Activated naive CD4-positive, alpha-beta T cell treated with anti-CD3 and anti-CD28 coated beads, Interleukin-2, amount 50 U/mL, for 24 hours (primary cell): Measurements from ENCODE around the gene PRICKLE4.

Experiments used
- H3K27ac Mint-ChIP-seq: one replicate; pipeline ENCODE4 v1.8.0; 2021; ENCODE audit warnings: mild to moderate bottlenecking, mixed read lengths
- H3K27me3 Mint-ChIP-seq: one replicate; pipeline ENCODE4 v1.8.0; 2021; ENCODE audit warnings: mixed read lengths
- H3K36me3 Mint-ChIP-seq: one replicate; pipeline ENCODE4 v1.8.0; 2021; ENCODE audit warnings: mixed read lengths
- H3K4me1 Mint-ChIP-seq: one replicate; pipeline ENCODE4 v1.8.0; 2021; ENCODE audit warnings: mixed read lengths
- H3K4me3 Mint-ChIP-seq: one replicate; pipeline ENCODE4 v1.8.0; 2021; ENCODE audit warnings: mild to moderate bottlenecking, mixed read lengths
- H3K9me3 Mint-ChIP-seq: one replicate; pipeline ENCODE4 v1.8.0; 2021; ENCODE audit warnings: mixed read lengths

PRICKLE4 gene

DNA sequence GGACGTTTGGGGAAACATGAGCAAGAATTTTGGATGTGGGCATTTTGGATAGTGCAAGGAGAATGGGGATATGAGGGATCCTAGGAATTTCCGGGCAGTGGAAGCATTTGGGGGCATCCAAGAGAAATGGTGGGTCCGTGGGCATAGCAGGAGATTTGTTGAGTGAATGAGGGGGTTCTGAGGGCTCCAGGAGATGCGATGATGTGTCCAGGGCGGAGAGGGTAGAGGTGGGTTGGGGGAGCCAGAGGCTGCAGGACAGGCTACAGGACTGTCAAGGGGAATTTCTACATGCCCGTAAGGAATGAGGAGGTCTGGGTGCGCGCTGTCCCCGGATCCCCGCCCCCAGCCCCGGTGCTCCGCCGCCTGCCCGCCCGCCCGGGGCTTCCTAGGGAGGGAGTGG, 1.2 kb upstream of the PRICKLE4 start:
- peak overlapping the region; percentile 84 for H3K27ac Mint-ChIP-seq
- peaks cover 1% of the 10 kb centered on the region for H3K36me3 Mint-ChIP-seq
- H3K9me3 Mint-ChIP-seq = no peaks in the 10 kb centered on the region
- peaks cover 11% of the 10 kb centered on the region for H3K4me1 Mint-ChIP-seq
- no peaks in the 10 kb centered on the region for H3K27me3 Mint-ChIP-seq
- peak overlapping the region; percentile 91 for H3K4me3 Mint-ChIP-seq

GRCh38 chr6:41779788-41780550, 613 bp upstream of the PRICKLE4 start, which contains the start of gene FRS3:
FRS3 (minus strand) TSS chr6:41779900; CDS start chr6:41776987, 2,913 bp downstream.
- Mint-ChIP-seq H3K4me3 (peak within 1 kb of the TSS; percentile 91), H3K9me3 (no peaks in the 10 kb centered on the region), H3K27me3 (no peaks in the 10 kb centered on the region), H3K27ac (peak within 1 kb of the TSS; percentile 84), H3K36me3 (peaks cover 1% of the 10 kb centered on the region), H3K4me1 (peaks cover 11% of the 10 kb centered on the region)

GRCh38 chr6:41781366-41781730, 766 bp downstream of the PRICKLE4 start:
- Mint-ChIP-seq H3K27ac (no peak overlapping the region), H3K36me3 (peaks cover 1% of the 10 kb centered on the region), H3K9me3 (no peaks in the 10 kb centered on the region), H3K4me1 (peaks cover 15% of the 10 kb centered on the region), H3K27me3 (no peaks in the 10 kb centered on the region), H3K4me3 (peak overlapping the region; percentile 71)

DNA sequence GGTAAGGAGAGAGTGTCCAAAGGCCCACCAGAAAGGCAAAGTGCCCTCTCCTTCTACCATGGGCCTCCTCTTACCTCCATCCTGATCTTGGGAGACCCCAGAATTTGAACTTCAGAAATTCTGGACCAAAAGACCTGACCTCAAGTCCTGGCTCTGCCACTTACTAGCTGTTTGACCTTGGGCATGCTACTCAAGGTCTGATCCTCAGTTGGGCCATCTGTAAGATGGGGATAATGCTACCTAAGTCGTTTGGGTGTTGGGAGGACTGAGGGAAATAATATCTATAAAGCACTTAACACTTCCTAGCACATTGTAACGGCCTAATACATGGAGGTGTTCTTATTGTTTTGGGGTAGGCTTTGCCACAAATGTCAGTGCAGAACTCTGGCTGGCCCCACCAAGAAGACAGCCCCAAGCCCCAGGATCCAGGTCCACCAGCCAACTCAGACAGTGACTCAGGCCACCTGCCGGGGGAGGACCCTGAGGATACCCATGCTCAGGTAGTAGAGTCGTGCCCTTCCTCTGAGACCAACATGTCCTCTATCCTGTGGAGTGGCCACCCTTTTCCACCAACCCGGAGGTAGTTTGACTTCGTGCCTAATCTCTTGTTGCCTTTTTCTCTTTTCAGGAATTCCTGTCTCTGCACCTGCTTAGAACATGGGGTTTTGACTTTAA, 2.7 kb downstream of the PRICKLE4 start:
- Mint-ChIP-seq H3K4me3 (no peak overlapping the region), H3K36me3 (no peaks in the 10 kb centered on the region), H3K27me3 (no peaks in the 10 kb centered on the region), H3K4me1 (peaks cover 15% of the 10 kb centered on the region), H3K27ac (no peak overlapping the region), H3K9me3 (no peaks in the 10 kb centered on the region)

- Mint-ChIP-seq H3K36me3 (peaks cover 1% of the 10 kb centered on the region), H3K4me1 (peaks cover 17% of the 10 kb centered on the region), H3K9me3 (no peaks in the 10 kb centered on the region), H3K4me3 (peak overlapping the region; percentile 60), H3K27me3 (no peaks in the 10 kb centered on the region), H3K27ac (no peak overlapping the region)
Observed at GRCh38 chr6:41784581-41785171, 4.1 kb downstream of the PRICKLE4 start.

DNA sequence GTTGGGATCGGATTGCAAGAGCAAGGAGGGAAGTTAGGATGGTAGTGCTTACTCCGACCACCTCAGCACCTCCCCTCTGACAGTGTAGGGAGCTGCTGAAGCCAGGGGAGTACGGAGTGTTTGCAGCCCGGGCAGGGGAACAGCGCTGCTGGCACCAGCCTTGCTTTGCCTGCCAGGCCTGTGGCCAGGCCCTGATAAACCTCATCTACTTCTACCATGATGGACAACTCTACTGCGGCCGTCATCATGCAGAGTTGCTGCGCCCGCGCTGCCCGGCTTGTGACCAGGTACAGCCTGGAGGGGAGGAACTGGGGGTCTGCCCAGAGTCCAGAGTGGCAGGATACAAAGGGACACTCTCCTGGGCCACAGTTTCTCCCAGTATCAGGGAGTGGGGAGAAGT, 4.7 kb downstream of the PRICKLE4 start:
- Mint-ChIP-seq H3K27me3 (no peaks in the 10 kb centered on the region), H3K27ac (no peak overlapping the region), H3K9me3 (no peaks in the 10 kb centered on the region), H3K36me3 (peaks cover 5% of the 10 kb centered on the region), H3K4me3 (peak overlapping the region; percentile 60), H3K4me1 (peaks cover 18% of the 10 kb centered on the region)

DNA sequence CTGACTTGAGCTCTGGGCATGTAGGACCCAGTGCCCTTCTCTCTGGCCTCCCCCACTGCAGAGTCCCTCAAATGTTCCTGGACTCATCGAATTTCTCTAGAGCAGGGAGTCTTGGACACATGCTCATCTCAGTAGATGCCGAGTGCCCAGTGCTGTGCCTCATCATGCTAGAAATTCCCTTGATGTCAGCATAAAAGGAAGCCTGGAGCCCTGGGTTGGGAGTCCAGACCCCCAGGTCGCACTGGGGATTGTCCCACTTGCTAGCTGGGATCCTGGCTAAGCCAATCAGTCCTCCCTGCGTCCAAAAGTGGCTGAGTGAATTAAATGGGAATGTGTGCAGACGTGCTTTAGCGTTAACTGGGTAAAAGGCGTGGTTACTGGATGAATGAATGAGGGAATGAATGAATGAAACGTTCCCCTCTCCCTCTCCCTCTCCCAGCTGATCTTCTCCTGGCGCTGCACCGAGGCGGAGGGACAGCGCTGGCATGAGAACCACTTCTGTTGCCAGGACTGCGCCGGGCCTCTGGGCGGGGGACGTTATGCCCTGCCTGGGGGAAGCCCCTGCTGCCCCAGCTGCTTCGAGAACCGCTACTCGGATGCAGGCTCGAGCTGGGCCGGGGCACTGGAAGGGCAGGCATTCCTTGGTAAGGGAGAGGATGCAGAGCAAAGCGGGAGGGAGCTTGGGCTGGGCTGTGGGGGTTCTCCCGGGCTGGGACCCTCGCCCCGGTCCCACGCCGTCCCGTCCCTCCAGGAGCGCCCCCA, 5.3 kb downstream of the PRICKLE4 start:
- Mint-ChIP-seq H3K27ac (peak overlapping the region; percentile 55), H3K9me3 (no peaks in the 10 kb centered on the region), H3K4me1 (peaks cover 19% of the 10 kb centered on the region), H3K4me3 (peak overlapping the region; percentile 97), H3K36me3 (peaks cover 6% of the 10 kb centered on the region), H3K27me3 (no peaks in the 10 kb centered on the region)

DNA sequence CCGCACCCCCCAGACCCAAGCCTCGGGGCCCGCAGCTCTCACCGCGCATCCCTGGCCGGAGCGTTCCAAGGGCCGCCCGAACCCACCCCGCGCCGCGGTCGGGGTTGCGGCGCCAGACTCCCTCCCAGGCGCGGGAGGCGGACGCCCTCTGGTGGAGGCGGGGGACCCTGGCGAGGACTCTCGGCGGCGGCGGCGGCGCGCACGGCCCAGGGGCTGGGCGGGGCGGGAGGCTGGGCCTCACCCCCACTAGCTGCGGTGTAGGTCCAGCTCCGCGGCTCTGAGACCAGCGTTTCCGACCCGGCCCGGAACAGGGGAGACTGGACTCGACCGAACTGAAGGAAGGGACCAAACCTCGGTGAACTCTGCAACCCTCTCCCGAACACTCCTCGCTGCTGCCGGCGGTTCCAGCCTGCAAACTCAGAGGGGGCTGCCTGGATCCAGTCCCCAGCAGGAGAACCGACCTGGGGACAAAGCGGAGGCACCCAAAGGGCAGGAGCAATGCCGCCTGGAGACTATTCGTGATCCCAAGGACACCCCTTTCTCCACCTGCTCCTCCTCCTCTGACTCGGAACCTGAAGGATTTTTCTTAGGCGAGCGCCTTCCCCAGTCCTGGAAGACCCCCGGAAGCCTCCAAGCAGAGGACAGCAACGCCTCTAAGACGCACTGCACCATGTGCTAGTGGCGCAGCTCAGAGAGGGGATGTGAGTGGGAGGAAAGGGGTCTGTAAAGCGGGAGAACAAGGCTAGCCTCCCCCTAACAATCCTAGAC, 6.1 kb downstream of the PRICKLE4 start:
- peaks cover 6% of the 10 kb centered on the region for H3K36me3 Mint-ChIP-seq
- H3K4me1 Mint-ChIP-seq = peaks cover 19% of the 10 kb centered on the region
- peak overlapping the region; percentile 97 for H3K4me3 Mint-ChIP-seq
- H3K27me3 Mint-ChIP-seq = no peaks in the 10 kb centered on the region
- H3K9me3 Mint-ChIP-seq = no peaks in the 10 kb centered on the region
- H3K27ac Mint-ChIP-seq = peak overlapping the region; percentile 99

GRCh38 chr6:41787219-41787917, 6.8 kb downstream of the PRICKLE4 start, which contains the start of gene TOMM6:
TOMM6 (plus strand) TSS chr6:41787694; CDS start chr6:41787698, 4 bp downstream.
- H3K4me1 Mint-ChIP-seq = peaks cover 19% of the 10 kb centered on the region
- no peaks in the 10 kb centered on the region for H3K27me3 Mint-ChIP-seq
- no peaks in the 10 kb centered on the region for H3K9me3 Mint-ChIP-seq
- H3K36me3 Mint-ChIP-seq = peaks cover 6% of the 10 kb centered on the region
- H3K27ac Mint-ChIP-seq = peak within 1 kb of the TSS; percentile 99
- peak within 1 kb of the TSS; percentile 97 for H3K4me3 Mint-ChIP-seq

DNA sequence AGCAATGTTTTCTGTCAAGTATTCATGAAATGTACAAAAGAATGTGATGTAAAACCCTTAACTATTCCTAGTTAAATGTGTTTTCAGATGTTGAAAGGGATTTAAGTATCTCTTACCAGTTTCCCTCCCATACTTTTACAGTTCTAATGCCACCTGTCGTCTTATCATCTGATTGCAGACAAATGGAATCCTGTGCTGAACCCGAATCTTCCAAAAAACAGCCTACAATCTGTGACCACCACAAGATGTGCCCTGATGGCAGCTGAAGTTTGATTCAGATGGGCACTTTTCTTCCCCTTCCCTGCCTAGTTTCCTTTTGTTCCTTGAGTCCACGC, 8.8 kb downstream of the PRICKLE4 start:
- Mint-ChIP-seq H3K9me3 (no peaks in the 10 kb centered on the region), H3K4me3 (peak overlapping the region; percentile 97), H3K4me1 (peaks cover 19% of the 10 kb centered on the region), H3K27me3 (no peaks in the 10 kb centered on the region), H3K27ac (no peak overlapping the region), H3K36me3 (peaks cover 6% of the 10 kb centered on the region)

DNA sequence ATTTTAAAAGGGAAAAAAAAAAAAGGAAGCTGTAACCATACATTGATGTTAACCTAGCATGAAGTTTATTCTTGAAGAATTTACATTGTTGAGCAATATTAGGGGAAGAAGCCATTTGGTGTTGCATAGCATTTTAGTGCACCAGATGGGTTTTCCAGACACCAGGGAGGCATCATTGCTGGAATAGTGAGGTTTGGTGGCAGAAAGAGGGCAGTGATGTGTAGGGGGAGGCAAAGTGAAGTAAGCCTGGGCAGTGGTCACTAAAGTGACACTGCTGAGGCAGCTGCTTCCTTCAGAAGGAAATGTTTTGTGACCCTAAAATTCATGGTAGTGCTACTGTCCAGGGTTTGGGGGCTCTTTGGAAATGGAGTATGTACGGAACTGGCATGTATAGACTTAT, 9.5 kb downstream of the PRICKLE4 start:
- Mint-ChIP-seq H3K9me3 (no peaks in the 10 kb centered on the region), H3K4me3 (peak overlapping the region; percentile 97), H3K36me3 (peaks cover 6% of the 10 kb centered on the region), H3K27me3 (no peaks in the 10 kb centered on the region), H3K27ac (no peak overlapping the region), H3K4me1 (peaks cover 19% of the 10 kb centered on the region)

GRCh38 chr6:41791305-41791704, 10.7 kb downstream of the PRICKLE4 start:
- H3K4me1 Mint-ChIP-seq = peaks cover 15% of the 10 kb centered on the region
- H3K9me3 Mint-ChIP-seq = no peaks in the 10 kb centered on the region
- no peak overlapping the region for H3K27ac Mint-ChIP-seq
- peak overlapping the region; percentile 19 for H3K4me3 Mint-ChIP-seq
- H3K27me3 Mint-ChIP-seq = no peaks in the 10 kb centered on the region
- H3K36me3 Mint-ChIP-seq = peaks cover 6% of the 10 kb centered on the region

DNA sequence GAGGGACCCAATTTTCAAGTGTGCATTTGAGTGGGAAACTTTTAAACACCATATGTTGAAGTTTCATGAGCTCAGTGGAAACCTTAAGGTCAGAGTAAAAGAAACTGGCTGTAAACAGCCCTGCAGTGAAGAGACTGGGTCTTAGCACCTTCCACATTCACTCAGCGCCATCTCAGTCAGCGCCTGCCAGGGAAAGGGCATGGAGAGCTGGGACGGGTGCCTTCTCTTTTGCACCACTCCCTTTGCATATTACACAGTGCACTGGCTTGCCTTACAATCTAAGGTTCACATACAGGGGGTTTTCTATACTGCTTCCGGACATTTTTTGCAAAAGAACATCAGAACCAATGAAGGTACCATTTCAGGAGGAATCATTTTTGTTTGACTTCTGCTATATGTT, 11.4 kb downstream of the PRICKLE4 start:
- no peaks in the 10 kb centered on the region for H3K27me3 Mint-ChIP-seq
- H3K9me3 Mint-ChIP-seq = no peaks in the 10 kb centered on the region
- H3K4me3 Mint-ChIP-seq = no peak overlapping the region
- H3K27ac Mint-ChIP-seq = no peak overlapping the region
- H3K4me1 Mint-ChIP-seq = peaks cover 15% of the 10 kb centered on the region
- peaks cover 6% of the 10 kb centered on the region for H3K36me3 Mint-ChIP-seq

DNA sequence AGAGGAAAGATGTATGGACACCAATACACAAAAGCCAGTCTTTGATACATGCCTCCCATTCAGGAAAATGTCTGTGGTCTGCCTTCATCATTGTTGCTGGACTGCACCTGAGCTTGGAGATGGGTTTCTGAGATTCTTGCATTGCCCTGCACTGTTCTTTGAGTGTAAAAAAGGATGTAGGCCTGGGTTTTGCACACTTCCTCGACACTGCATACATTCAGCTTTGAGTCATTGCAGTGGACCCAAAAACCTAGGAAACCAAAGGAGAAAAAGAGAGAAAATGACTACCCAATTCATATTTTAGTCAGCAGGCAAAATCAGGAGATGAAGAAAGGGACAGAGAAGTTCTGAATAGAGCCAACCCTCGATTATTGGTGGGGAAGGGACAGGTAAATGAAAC, 15.9 kb downstream of the PRICKLE4 start:
- Mint-ChIP-seq H3K4me3 (no peak overlapping the region), H3K27ac (no peak overlapping the region), H3K9me3 (no peaks in the 10 kb centered on the region), H3K27me3 (no peaks in the 10 kb centered on the region), H3K4me1 (no peaks in the 10 kb centered on the region), H3K36me3 (peaks cover 2% of the 10 kb centered on the region)
